GM23338 (cell line): ENCODE measurements around the gene PRSS27. TPM values are rescaled to one million over a fixed set of nuclear protein-coding genes. Genes with fewer than 3 reads are reported as not detected.
A peak's percentile ranks its signal among the peaks of the same experiment; 100 is the strongest.

Source experiments
- ATAC-seq: fragments of 200-7000 bp; cut with Tn5 transposase; 3 replicates; pipeline ENCODE4 v1.9.1; 2020
- DNase-seq: peaks from one replicate; pipeline ENCODE4 v3.0.0-alpha.2; 2015; ENCODE audit warnings: low spot score
- H2AFZ ChIP-seq: fragments of 200-600 bp; sonication (generic); 2 replicates; pipeline ENCODE4 v1.8.0; 2016; ENCODE audit warnings: antibody characterized with exemption, mild to moderate bottlenecking, moderate library complexity
- H3F3A ChIP-seq: fragments of 200-600 bp; sonication (generic); replicated peaks from 2 replicates; pipeline ENCODE4 v1.8.0; 2017; ENCODE audit warnings: antibody characterized with exemption, mixed run types, low read depth
- H3K27ac ChIP-seq: fragments of 200-600 bp; sonication (generic); 2 replicates; pipeline ENCODE4 v1.6.1; 2016; ENCODE audit warnings: low read depth
- H3K27me3 ChIP-seq: fragments of 200-600 bp; sonication (generic); 2 replicates; pipeline ENCODE4 v1.8.0; 2016; ENCODE audit warnings: mild to moderate bottlenecking, mixed run types, moderate library complexity; ENCODE audit not compliant: insufficient read depth
- H3K36me3 ChIP-seq: fragments of 200-600 bp; sonication (generic); 2 replicates; pipeline ENCODE4 v1.8.0; 2016; ENCODE audit warnings: mild to moderate bottlenecking; ENCODE audit not compliant: insufficient read depth
- H3K4me1 ChIP-seq: fragments of 200-600 bp; sonication (generic); 2 replicates; pipeline ENCODE4 v1.8.0; 2016; ENCODE audit warnings: mild to moderate bottlenecking, moderate library complexity; ENCODE audit not compliant: insufficient read depth
- H3K4me2 ChIP-seq: fragments of 200-600 bp; sonication (generic); 2 replicates; pipeline ENCODE4 v1.7.1; 2017; ENCODE audit warnings: mixed run types
- H3K4me3 ChIP-seq: fragments of 200-600 bp; sonication (generic); 2 replicates; pipeline ENCODE4 v1.6.1; 2016; ENCODE audit warnings: mixed run types
- H3K79me2 ChIP-seq: fragments of 200-600 bp; sonication (generic); replicated peaks from 2 replicates; pipeline ENCODE4 v1.8.0; 2017; ENCODE audit warnings: mild to moderate bottlenecking; ENCODE audit not compliant: insufficient read depth
- H3K9me2 ChIP-seq: fragments of 200-600 bp; sonication (generic); 2 replicates; pipeline ENCODE4 v1.8.0; 2017; ENCODE audit not compliant: insufficient read depth
- H4K20me1 ChIP-seq: fragments of 200-600 bp; sonication (generic); replicated peaks from 2 replicates; pipeline ENCODE4 v1.8.0; 2017; ENCODE audit warnings: mild to moderate bottlenecking; ENCODE audit not compliant: insufficient read depth
- H3K27ac Mint-ChIP-seq: 2 replicates; pipeline ENCODE4 v1.8.0; 2020; ENCODE audit warnings: inconsistent platforms, mild to moderate bottlenecking, moderate library complexity, mixed read lengths
- H3K27me3 Mint-ChIP-seq: 3 replicates; pipeline ENCODE4 v1.8.0; 2022; ENCODE audit warnings: low read depth, mild to moderate bottlenecking, moderate library complexity, mixed read lengths, inconsistent platforms; ENCODE audit not compliant: insufficient read depth, poor library complexity
- H3K36me3 Mint-ChIP-seq: 3 replicates; pipeline ENCODE4 v1.8.0; 2021; ENCODE audit warnings: low read depth, mild to moderate bottlenecking, inconsistent platforms, moderate library complexity, mixed read lengths
- H3K4me1 Mint-ChIP-seq: 3 replicates; pipeline ENCODE4 v1.8.0; 2020; ENCODE audit warnings: mild to moderate bottlenecking, inconsistent platforms, mixed read lengths
- H3K4me3 Mint-ChIP-seq: 3 replicates; pipeline ENCODE4 v1.8.0; 2021; ENCODE audit warnings: moderate library complexity, mild to moderate bottlenecking, inconsistent platforms, mixed read lengths
- H3K9me3 Mint-ChIP-seq: 3 replicates; pipeline ENCODE4 v1.8.0; 2020; ENCODE audit warnings: moderate library complexity, mild to moderate bottlenecking, inconsistent platforms, mixed read lengths
- CREB1 ChIP-seq: fragments of 250-450 bp; sonication (Bioruptor Pico); IDR thresholded peaks from 2 replicates; pipeline ENCODE4 v1.5.0; 2020; ENCODE audit warnings: low read depth, mild to moderate bottlenecking, moderate library complexity
- ETS1 ChIP-seq: IDR thresholded peaks from 2 replicates; pipeline ENCODE4 v1.6.1; 2016; ENCODE audit warnings: antibody characterized with exemption
- JUNB ChIP-seq: IDR thresholded peaks from one replicate; pipeline ENCODE4 v1.6.1; 2016; ENCODE audit warnings: antibody characterized with exemption; ENCODE audit not compliant: unreplicated experiment
- NANOG ChIP-seq: IDR thresholded peaks from 2 replicates; pipeline ENCODE4 v1.6.1; 2016; ENCODE audit warnings: antibody characterized with exemption, borderline replicate concordance
- ZNF114 ChIP-seq: fragments of 250-450 bp; sonication (Bioruptor Pico); IDR thresholded peaks from 2 replicates; pipeline ENCODE4 v1.5.0; 2020; ENCODE audit warnings: mild to moderate bottlenecking, moderate library complexity
- ZNF331 ChIP-seq: fragments of 250-450 bp; sonication (Bioruptor Pico); IDR thresholded peaks from 2 replicates; pipeline ENCODE4 v1.5.0; 2020; ENCODE audit warnings: low read depth, mild to moderate bottlenecking, moderate library complexity
- polyA plus RNA-seq: library from polyadenylated mRNA; unstranded; fragments of >200 nt; fragmentation: Nextera tagmentation; extraction: Ambion mirVana; gene quantifications from 2 replicates; pipeline ENCODE4 v1.2.1, GENCODE V29; 2016
- total RNA-seq: library from RNA; depleted of rRNA; stranded (reverse); fragments of >200 nt; shearing (Covaris generic); gene quantifications from 2 replicates; pipeline ENCODE4 v1.2.3, GENCODE V29; 2014
- TF ChIP-seq, protein P1 (sequence below): fragments of 250-450 bp; sonication (Bioruptor Pico); IDR thresholded peaks from 2 replicates; pipeline ENCODE4 v1.5.0; 2020; ENCODE audit warnings: mild to moderate bottlenecking, moderate library complexity

Gene PRSS27
- total and polyA plus RNA-seq, 2 experiments from 2014 or later = 0.73 to 1.6 TPM

- no peaks in the 10 kb centered on the region for H3K9me2 ChIP-seq
- TF ChIP-seq JUNB = no peak
- TF ChIP-seq ZNF114 = no peak
- no peak for TF ChIP-seq NANOG
- TF ChIP-seq, protein P1, sequence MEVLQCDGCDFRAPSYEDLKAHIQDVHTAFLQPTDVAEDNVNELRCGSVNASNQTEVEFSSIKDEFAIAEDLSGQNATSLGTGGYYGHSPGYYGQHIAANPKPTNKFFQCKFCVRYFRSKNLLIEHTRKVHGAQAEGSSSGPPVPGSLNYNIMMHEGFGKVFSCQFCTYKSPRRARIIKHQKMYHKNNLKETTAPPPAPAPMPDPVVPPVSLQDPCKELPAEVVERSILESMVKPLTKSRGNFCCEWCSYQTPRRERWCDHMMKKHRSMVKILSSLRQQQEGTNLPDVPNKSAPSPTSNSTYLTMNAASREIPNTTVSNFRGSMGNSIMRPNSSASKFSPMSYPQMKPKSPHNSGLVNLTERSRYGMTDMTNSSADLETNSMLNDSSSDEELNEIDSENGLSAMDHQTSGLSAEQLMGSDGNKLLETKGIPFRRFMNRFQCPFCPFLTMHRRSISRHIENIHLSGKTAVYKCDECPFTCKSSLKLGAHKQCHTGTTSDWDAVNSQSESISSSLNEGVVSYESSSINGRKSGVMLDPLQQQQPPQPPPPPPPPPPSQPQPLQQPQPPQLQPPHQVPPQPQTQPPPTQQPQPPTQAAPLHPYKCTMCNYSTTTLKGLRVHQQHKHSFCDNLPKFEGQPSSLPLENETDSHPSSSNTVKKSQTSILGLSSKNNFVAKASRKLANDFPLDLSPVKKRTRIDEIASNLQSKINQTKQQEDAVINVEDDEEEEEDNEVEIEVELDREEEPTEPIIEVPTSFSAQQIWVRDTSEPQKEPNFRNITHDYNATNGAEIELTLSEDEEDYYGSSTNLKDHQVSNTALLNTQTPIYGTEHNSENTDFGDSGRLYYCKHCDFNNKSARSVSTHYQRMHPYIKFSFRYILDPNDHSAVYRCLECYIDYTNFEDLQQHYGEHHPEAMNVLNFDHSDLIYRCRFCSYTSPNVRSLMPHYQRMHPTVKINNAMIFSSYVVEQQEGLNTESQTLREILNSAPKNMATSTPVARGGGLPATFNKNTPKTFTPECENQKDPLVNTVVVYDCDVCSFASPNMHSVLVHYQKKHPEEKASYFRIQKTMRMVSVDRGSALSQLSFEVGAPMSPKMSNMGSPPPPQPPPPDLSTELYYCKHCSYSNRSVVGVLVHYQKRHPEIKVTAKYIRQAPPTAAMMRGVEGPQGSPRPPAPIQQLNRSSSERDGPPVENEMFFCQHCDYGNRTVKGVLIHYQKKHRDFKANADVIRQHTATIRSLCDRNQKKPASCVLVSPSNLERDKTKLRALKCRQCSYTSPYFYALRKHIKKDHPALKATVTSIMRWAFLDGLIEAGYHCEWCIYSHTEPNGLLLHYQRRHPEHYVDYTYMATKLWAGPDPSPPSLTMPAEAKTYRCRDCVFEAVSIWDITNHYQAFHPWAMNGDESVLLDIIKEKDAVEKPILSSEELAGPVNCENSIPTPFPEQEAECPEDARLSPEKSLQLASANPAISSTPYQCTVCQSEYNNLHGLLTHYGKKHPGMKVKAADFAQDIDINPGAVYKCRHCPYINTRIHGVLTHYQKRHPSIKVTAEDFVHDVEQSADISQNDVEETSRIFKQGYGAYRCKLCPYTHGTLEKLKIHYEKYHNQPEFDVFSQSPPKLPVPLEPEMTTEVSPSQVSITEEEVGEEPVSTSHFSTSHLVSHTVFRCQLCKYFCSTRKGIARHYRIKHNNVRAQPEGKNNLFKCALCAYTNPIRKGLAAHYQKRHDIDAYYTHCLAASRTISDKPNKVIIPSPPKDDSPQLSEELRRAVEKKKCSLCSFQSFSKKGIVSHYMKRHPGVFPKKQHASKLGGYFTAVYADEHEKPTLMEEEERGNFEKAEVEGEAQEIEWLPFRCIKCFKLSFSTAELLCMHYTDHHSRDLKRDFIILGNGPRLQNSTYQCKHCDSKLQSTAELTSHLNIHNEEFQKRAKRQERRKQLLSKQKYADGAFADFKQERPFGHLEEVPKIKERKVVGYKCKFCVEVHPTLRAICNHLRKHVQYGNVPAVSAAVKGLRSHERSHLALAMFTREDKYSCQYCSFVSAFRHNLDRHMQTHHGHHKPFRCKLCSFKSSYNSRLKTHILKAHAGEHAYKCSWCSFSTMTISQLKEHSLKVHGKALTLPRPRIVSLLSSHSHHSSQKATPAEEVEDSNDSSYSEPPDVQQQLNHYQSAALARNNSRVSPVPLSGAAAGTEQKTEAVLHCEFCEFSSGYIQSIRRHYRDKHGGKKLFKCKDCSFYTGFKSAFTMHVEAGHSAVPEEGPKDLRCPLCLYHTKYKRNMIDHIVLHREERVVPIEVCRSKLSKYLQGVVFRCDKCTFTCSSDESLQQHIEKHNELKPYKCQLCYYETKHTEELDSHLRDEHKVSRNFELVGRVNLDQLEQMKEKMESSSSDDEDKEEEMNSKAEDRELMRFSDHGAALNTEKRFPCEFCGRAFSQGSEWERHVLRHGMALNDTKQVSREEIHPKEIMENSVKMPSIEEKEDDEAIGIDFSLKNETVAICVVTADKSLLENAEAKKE (CRISPR knock-in tag) = no peak
- TF ChIP-seq ZNF331 (CRISPR knock-in tag) = no peak
- TF ChIP-seq ETS1 = no peak
- TF ChIP-seq CREB1 = no peak
- Mint-ChIP-seq H3K27ac (peak overlapping the region; percentile 48; the same call in 1 of the 2 replicates), H3K4me1 (peaks cover 3% of the 10 kb centered on the region; the same call in 1 of the 3 replicates), H3K36me3 (no peaks in the 10 kb centered on the region; the same call in 2 of the 3 replicates), H3K27me3 (peaks cover 9% of the 10 kb centered on the region), H3K9me3 (no peaks in the 10 kb centered on the region), H3K4me3 (no peak overlapping the region)
- no peaks in the 10 kb centered on the region for H3K27me3 ChIP-seq
- no peak overlapping the region for H3K27ac ChIP-seq
- no peak overlapping the region for H3K4me2 ChIP-seq
- H3K36me3 ChIP-seq = no peaks in the 10 kb centered on the region
- H3K4me1 ChIP-seq = no peaks in the 10 kb centered on the region
- no peaks in the 10 kb centered on the region for H3F3A ChIP-seq
- H3K4me3 ChIP-seq = no peak overlapping the region
- DNase-seq (no peak), ATAC-seq (peak; percentile 15)
- no peaks in the 10 kb centered on the region for H4K20me1 ChIP-seq
- H3K79me2 ChIP-seq = no peaks in the 10 kb centered on the region
- H2AFZ ChIP-seq = no peak overlapping the region
Observed at GRCh38 chr16:2739625-2740430, 19.8 kb upstream of the PRSS27 start.
